Tibial nerve (tissue), 4 donors: ENCODE results near the gene EFCAB8. TPM values are rescaled to one million over a fixed set of nuclear protein-coding genes. Genes with fewer than 3 reads are reported as not detected.

Experiments
- DNase-seq, 2 donors: peaks; one replicate each; pipeline ENCODE4 v3.0.0-alpha.2; 2019; ENCODE audit warnings: low spot score in 2 of 2
- H3K27ac ChIP-seq, 4 donors: fragments of 200-600 bp; sonication (generic) in 3 of 4; one replicate each; pipeline ENCODE4 v1.5.1; 2017 to 2019; ENCODE audit warnings: mild to moderate bottlenecking in 1 of 4
- H3K27me3 ChIP-seq, 2 donors: fragments of 200-600 bp; sonication (generic) in 1 of 2; one replicate each; pipeline versions ENCODE4 v1.5.1 to v1.6.0; 2017 to 2019
- H3K36me3 ChIP-seq, 3 donors: fragments of 200-600 bp; sonication (generic); one replicate each; pipeline ENCODE4 v1.5.1; 2018 to 2019
- H3K4me1 ChIP-seq, 4 donors: fragments of 200-600 bp; sonication (generic) in 3 of 4; one replicate each; pipeline ENCODE4 v1.5.1; 2017 to 2019
- H3K4me3 ChIP-seq, 4 donors: fragments of 200-600 bp; sonication (generic) in 3 of 4; one replicate each; pipeline ENCODE4 v1.5.1; 2017 to 2019; ENCODE audit warnings: mild to moderate bottlenecking in 1 of 4, moderate library complexity in 1 of 4
- H3K9me3 ChIP-seq, 4 donors: fragments of 200-600 bp; sonication (generic) in 3 of 4; one replicate each; pipeline ENCODE4 v1.5.1; 2017 to 2019
- CTCF ChIP-seq, 5 experiments: fragments of 200-600 bp in 3 of 5; fragments of 450-650 bp in 2 of 5; sonication (generic) in 3 of 5; IDR thresholded peaks; one replicate each; pipeline ENCODE4 v1.5.1; 2016 to 2019; ENCODE audit warnings: antibody characterized with exemption in 5 of 5, mild to moderate bottlenecking in 3 of 5, moderate library complexity in 2 of 5
- EP300 ChIP-seq, 2 donors: sonication (generic); formaldehyde crosslinking; IDR thresholded peaks; one replicate each; pipeline ENCODE4 v1.6.1; 2017; ENCODE audit warnings: antibody characterized with exemption in 2 of 2, mild to moderate bottlenecking in 1 of 2
- POLR2A ChIP-seq, 2 donors: fragments of 450-650 bp; IDR thresholded peaks; one replicate each; pipeline ENCODE4 v1.6.1; 2017; ENCODE audit warnings: antibody characterized with exemption in 2 of 2, mild to moderate bottlenecking in 2 of 2, moderate library complexity in 2 of 2
- WGBS, 2 donors: methylation state at CpG; one replicate each; pipeline ENCODE4 v1.1.5; 2018; 5-methylcytosine and 5-hydroxymethylcytosine counted together
- total RNA-seq, 4 donors: library from RNA; depleted of rRNA; stranded (reverse); fragments of >200 nt; gene quantifications; one replicate each; pipeline ENCODE4 v1.1.0, GENCODE V29; 2016

Gene EFCAB8
- total RNA-seq, 4 donors from 2014 or later = 0.30 to 0.87 TPM; not detected in 2

DNA sequence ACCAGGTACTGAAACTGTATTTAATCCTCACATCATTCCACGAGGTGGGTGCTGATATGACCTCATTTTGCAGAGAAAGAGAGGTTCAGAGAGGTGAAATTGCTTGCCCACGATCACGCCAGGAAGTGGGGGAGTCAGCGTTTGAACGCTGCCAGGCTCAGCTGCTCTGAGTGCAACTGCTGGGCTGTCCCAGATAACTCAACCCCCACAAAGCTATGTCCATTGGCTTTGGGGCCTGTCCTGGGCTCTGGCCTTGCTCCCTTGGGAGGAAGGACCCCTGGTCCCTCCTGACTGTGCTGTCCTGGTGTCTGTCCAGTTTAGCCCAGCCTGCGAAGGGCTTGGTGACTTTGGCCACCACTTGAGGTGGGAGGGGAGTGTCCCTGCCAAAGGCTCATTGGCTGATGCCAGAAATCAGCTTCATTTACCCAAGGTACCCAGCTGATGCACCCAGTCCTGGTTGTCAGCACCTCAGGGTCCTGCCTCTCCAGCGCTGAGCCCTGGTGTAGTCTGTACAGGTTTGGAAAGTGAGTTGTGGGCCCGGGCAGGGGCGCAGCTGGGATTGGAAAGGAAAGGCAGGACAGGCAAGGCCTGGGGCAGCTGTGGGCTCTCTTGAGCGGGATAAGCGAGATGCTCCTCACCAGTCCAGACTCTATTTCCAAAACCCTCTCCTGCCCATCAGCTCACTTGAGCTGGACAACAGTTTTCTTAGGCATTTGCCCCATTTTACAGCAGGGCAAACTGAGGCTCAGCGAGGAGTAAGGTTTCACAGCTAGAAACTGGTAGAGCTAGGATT, 107.1 kb downstream of the EFCAB8 start:
- Histone ChIP-seq H3K27me3 (no peaks in the 10 kb centered on the region), H3K9me3 (no peaks in the 10 kb centered on the region), H3K36me3 (no peaks in the 10 kb centered on the region), H3K4me1 (peaks cover 0 to 16% (median 8%) of the 10 kb centered on the region in 4 donors), H3K4me3 (no peak overlapping the region), H3K27ac (no peak overlapping the region)
- peak in 1 of 2 donors; percentile 2 for DNase-seq
- WGBS, 2 donors = 61 to 70% methylated on average over 12 of the region's 12 CpGs
- TF ChIP-seq CTCF (IDR thresholded peaks at IDR 0.05) = no peak
- TF ChIP-seq POLR2A (IDR thresholded peaks at IDR 0.05) = no peak
- no peak for TF ChIP-seq EP300 (IDR thresholded peaks at IDR 0.05)

DNA sequence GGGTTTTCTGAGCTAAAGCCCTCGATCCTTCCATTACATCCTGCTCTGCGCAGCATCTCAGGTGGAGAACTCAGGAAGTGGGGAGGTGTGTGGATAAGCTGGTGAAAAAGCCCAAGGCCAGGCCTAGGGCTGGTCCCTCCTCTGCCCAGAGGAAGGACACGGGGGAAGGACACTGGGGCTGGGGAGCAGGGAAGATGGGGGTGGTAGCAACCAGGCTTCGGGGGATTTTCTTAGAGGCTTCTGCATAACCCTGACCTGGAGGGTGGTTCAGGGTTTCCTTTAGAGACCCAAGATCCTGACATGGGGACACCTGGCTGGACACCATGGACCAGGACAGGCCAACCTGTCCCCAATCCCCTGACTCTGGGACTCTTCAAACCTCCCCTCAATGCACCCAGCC, 107.7 kb downstream of the EFCAB8 start:
- no peaks in the 10 kb centered on the region for H3K36me3 ChIP-seq
- no peaks in the 10 kb centered on the region for H3K27me3 ChIP-seq
- no peak overlapping the region for H3K27ac ChIP-seq
- no peaks in the 10 kb centered on the region for H3K9me3 ChIP-seq
- no peak for DNase-seq
- TF ChIP-seq POLR2A (IDR thresholded peaks at IDR 0.05) (no peak), EP300 (IDR thresholded peaks at IDR 0.05) (no peak), CTCF (IDR thresholded peaks at IDR 0.05) (no peak)
- 87 to 88% methylated on average over 4 of the region's 4 CpGs for WGBS, 2 donors
- H3K4me1 ChIP-seq = peaks cover 0 to 22% (median 10%) of the 10 kb centered on the region in 4 donors
- H3K4me3 ChIP-seq = no peak overlapping the region

DNA sequence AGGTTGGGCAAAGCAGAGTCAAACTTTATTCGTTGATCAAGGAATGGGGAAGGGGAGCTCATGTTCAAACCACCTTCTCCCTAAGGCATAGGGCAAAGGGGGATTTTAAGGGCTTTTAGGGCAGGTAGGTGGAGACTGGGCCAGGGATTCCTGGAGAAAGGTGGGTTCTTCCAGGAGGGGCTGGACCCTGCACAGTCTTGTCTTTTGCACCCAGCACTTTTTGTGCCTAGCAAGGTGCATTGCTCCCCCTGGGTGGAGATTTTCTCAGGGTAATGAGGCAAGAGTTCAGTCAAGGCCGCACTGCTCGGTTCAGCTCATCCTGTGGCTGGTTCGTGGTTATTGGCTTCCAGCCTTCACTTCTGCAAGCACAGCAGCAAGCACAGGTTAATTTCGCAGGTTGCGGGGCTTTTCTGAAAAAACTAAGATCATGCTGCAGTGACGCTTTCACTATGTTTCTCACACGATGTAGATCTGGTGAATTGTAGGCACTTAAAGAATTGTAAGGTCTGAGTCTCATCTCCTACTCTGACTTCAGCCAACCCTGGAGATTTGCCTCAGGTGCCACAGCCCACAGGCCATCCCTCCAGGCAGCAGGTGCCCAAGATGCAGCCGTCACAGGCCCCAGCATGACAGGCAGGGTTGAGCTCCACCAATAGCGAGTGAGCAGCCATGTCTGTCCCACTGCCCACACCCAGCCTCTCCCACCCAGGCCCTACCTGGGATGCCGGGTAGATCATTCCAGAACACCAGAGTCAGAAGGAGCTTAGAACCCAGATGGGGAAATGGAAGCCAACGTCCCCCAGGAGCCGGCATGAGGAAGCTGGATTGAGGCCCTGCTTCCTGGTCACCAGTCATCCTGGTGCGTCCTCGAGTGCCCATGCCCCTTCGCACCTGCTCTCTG, 108.4 kb downstream of the EFCAB8 start:
- Histone ChIP-seq H3K4me1 (peaks cover 0 to 30% (median 17%) of the 10 kb centered on the region in 4 donors), H3K36me3 (no peaks in the 10 kb centered on the region), H3K27ac (no peak overlapping the region), H3K27me3 (no peaks in the 10 kb centered on the region), H3K4me3 (no peak overlapping the region), H3K9me3 (no peaks in the 10 kb centered on the region)
- TF ChIP-seq POLR2A (IDR thresholded peaks at IDR 0.05) = no peak
- TF ChIP-seq EP300 (IDR thresholded peaks at IDR 0.05) = no peak
- no peak for TF ChIP-seq CTCF (IDR thresholded peaks at IDR 0.05)
- DNase-seq = no peak
- 76 to 79% methylated on average over 16 of the region's 16 CpGs for WGBS, 2 donors

GRCh38 chr20:32967961-32968457, 109.3 kb downstream of the EFCAB8 start:
- H3K4me3 ChIP-seq = no peak overlapping the region
- no peaks in the 10 kb centered on the region for H3K27me3 ChIP-seq
- WGBS, 2 donors = 80 to 88% methylated on average over 16 of the region's 16 CpGs
- no peak overlapping the region for H3K27ac ChIP-seq
- H3K36me3 ChIP-seq = no peaks in the 10 kb centered on the region
- peaks cover 0 to 37% (median 23%) of the 10 kb centered on the region in 4 donors for H3K4me1 ChIP-seq
- H3K9me3 ChIP-seq = no peaks in the 10 kb centered on the region
- no peak for DNase-seq
- TF ChIP-seq CTCF (IDR thresholded peaks at IDR 0.05) = no peak
- TF ChIP-seq EP300 (IDR thresholded peaks at IDR 0.05) = no peak
- TF ChIP-seq POLR2A (IDR thresholded peaks at IDR 0.05) = no peak
